Tibial nerve (tissue), 4 donors: ENCODE data around the gene FBLIM1. TPM values are rescaled to one million over a fixed set of nuclear protein-coding genes. Genes with fewer than 3 reads are reported as not detected.

ENCODE experiments used
- DNase-seq, 2 donors: peaks; one replicate each; pipeline ENCODE4 v3.0.0-alpha.2; 2019; ENCODE audit warnings: low spot score in 2 of 2
- H3K27ac ChIP-seq, 4 donors: fragments of 200-600 bp; sonication (generic) in 3 of 4; one replicate each; pipeline ENCODE4 v1.5.1; 2017 to 2019; ENCODE audit warnings: mild to moderate bottlenecking in 1 of 4
- H3K27me3 ChIP-seq, 2 donors: fragments of 200-600 bp; sonication (generic) in 1 of 2; one replicate each; pipeline versions ENCODE4 v1.5.1 to v1.6.0; 2017 to 2019
- H3K36me3 ChIP-seq, 3 donors: fragments of 200-600 bp; sonication (generic); one replicate each; pipeline ENCODE4 v1.5.1; 2018 to 2019
- H3K4me1 ChIP-seq, 4 donors: fragments of 200-600 bp; sonication (generic) in 3 of 4; one replicate each; pipeline ENCODE4 v1.5.1; 2017 to 2019
- H3K4me3 ChIP-seq, 4 donors: fragments of 200-600 bp; sonication (generic) in 3 of 4; one replicate each; pipeline ENCODE4 v1.5.1; 2017 to 2019; ENCODE audit warnings: mild to moderate bottlenecking in 1 of 4, moderate library complexity in 1 of 4
- H3K9me3 ChIP-seq, 4 donors: fragments of 200-600 bp; sonication (generic) in 3 of 4; one replicate each; pipeline ENCODE4 v1.5.1; 2017 to 2019
- CTCF ChIP-seq, 5 experiments: fragments of 200-600 bp in 3 of 5; fragments of 450-650 bp in 2 of 5; sonication (generic) in 3 of 5; IDR thresholded peaks; one replicate each; pipeline ENCODE4 v1.5.1; 2016 to 2019; ENCODE audit warnings: antibody characterized with exemption in 5 of 5, mild to moderate bottlenecking in 3 of 5, moderate library complexity in 2 of 5
- EP300 ChIP-seq, 2 donors: sonication (generic); formaldehyde crosslinking; IDR thresholded peaks; one replicate each; pipeline ENCODE4 v1.6.1; 2017; ENCODE audit warnings: antibody characterized with exemption in 2 of 2, mild to moderate bottlenecking in 1 of 2
- POLR2A ChIP-seq, 2 donors: fragments of 450-650 bp; IDR thresholded peaks; one replicate each; pipeline ENCODE4 v1.6.1; 2017; ENCODE audit warnings: antibody characterized with exemption in 2 of 2, mild to moderate bottlenecking in 2 of 2, moderate library complexity in 2 of 2
- WGBS, 2 donors: methylation state at CpG; one replicate each; pipeline ENCODE4 v1.1.5; 2018; 5-methylcytosine and 5-hydroxymethylcytosine counted together
- total RNA-seq, 4 donors: library from RNA; depleted of rRNA; stranded (reverse); fragments of >200 nt; gene quantifications; one replicate each; pipeline ENCODE4 v1.1.0, GENCODE V29; 2016

Gene FBLIM1
- total RNA-seq, 4 donors from 2014 or later = 33.3 to 46.5 (median 44.1) TPM

- Histone ChIP-seq H3K9me3 (no peaks in the 10 kb centered on the region), H3K4me3 (no peak overlapping the region), H3K4me1 (peaks cover 0 to 45% (median 14%) of the 10 kb centered on the region in 4 donors), H3K27me3 (no peaks in the 10 kb centered on the region), H3K36me3 (peaks cover 0 to 41% (median under 1%) of the 10 kb centered on the region in 3 donors), H3K27ac (peak overlapping the region in 1 of 4 donors; percentile 82)
- TF ChIP-seq CTCF (IDR thresholded peaks at IDR 0.05) = no peak
- TF ChIP-seq EP300 (IDR thresholded peaks at IDR 0.05) = no peak
- TF ChIP-seq POLR2A (IDR thresholded peaks at IDR 0.05) = no peak
- WGBS, 2 donors = 83 to 94% methylated on average over 8 to 16 of the region's 16 CpGs
- DNase-seq = no peak
Measured at GRCh38 chr1:15739259-15739658, 19.3 kb upstream of the FBLIM1 start.

- WGBS, 2 donors = 85 to 89% methylated on average over 7 of the region's 7 CpGs
- TF ChIP-seq CTCF (IDR thresholded peaks at IDR 0.05) (no peak), POLR2A (IDR thresholded peaks at IDR 0.05) (no peak), EP300 (IDR thresholded peaks at IDR 0.05) (no peak)
- Histone ChIP-seq H3K27ac (peak overlapping the region in 1 of 4 donors; percentile 82), H3K27me3 (no peaks in the 10 kb centered on the region), H3K36me3 (peaks cover 0 to 36% (median 0%) of the 10 kb centered on the region in 3 donors), H3K9me3 (no peaks in the 10 kb centered on the region), H3K4me1 (peaks cover 0 to 44% (median 14%) of the 10 kb centered on the region in 4 donors), H3K4me3 (no peak overlapping the region)
- no peak for DNase-seq
Measured at GRCh38 chr1:15739745-15740144, 18.9 kb upstream of the FBLIM1 start.

GRCh38 chr1:15740924-15741850, 17.4 kb upstream of the FBLIM1 start:
- Histone ChIP-seq H3K9me3 (no peaks in the 10 kb centered on the region), H3K4me1 (peaks cover 0 to 29% (median 7%) of the 10 kb centered on the region in 4 donors), H3K27me3 (no peaks in the 10 kb centered on the region), H3K27ac (peak overlapping the region in 1 of 4 donors; percentile 62), H3K4me3 (no peak overlapping the region), H3K36me3 (peaks cover 0 to 24% (median 0%) of the 10 kb centered on the region in 3 donors)
- WGBS, 2 donors = 54 to 56% methylated on average over 22 to 27 of the region's 27 CpGs
- TF ChIP-seq EP300 (IDR thresholded peaks at IDR 0.05) (peak in 1 of 2 donors; percentile 34), POLR2A (IDR thresholded peaks at IDR 0.05) (no peak), CTCF (IDR thresholded peaks at IDR 0.05) (peak; percentile 72 to 83 (median 77))
- peak; percentile 49 to 51 for DNase-seq

GRCh38 chr1:15742339-15742801, 16.2 kb upstream of the FBLIM1 start, which contains the start of gene TMEM82:
Gene TMEM82 (plus strand): TSS chr1:15742499. CDS start chr1:15742560, 61 bp downstream.
- WGBS, 2 donors = 27 to 40% methylated on average over 14 of the region's 14 CpGs
- H3K27ac ChIP-seq = peak within 1 kb of the TSS in 1 of 4 donors; percentile 62

More at GRCh38 chr1:15742339-15742801, 16.2 kb upstream of the FBLIM1 start, which contains the start of gene TMEM82:
- no peak for TF ChIP-seq EP300 (IDR thresholded peaks at IDR 0.05)
- no peak for TF ChIP-seq CTCF (IDR thresholded peaks at IDR 0.05)
- no peak for TF ChIP-seq POLR2A (IDR thresholded peaks at IDR 0.05)
- no peaks in the 10 kb centered on the region for H3K9me3 ChIP-seq
- H3K27me3 ChIP-seq = no peaks in the 10 kb centered on the region
- peaks cover 0 to 18% (median 1%) of the 10 kb centered on the region in 4 donors for H3K4me1 ChIP-seq
- no peak within 1 kb of the TSS for H3K4me3 ChIP-seq
- no peak for DNase-seq
- H3K36me3 ChIP-seq = peaks cover 0 to 24% (median 0%) of the 10 kb centered on the region in 3 donors
